RCC 7860 (cell line): ENCODE data around the gene NME8.
A peak's percentile ranks its signal among the peaks of the same experiment; 100 is the strongest.
"Not testable (repeated sequence)": the region's sequence is repeated elsewhere in the genome, so short reads cannot be mapped to it uniquely, and the experiment has no call there.

ENCODE experiments used
- DNase-seq: peaks from one replicate; pipeline ENCODE4 v3.0.0-alpha.2; 2015; ENCODE audit warnings: low spot score
- FAIRE-seq: peaks from 2 replicates; lab custom pipeline; 2012; peaks lifted over from hg19 to GRCh38; lab: Jason Lieb, UNC

NME8 gene

GRCh38 chr7:37848297-37848696 lies at the start of gene NME8:
Gene NME8 (plus strand): TSS chr7:37848597. CDS start chr7:37850267, 1,670 bp downstream.
- FAIRE-seq (no peak), DNase-seq (no peak)

- DNase-seq = no peak
- FAIRE-seq = no peak
These were observed 42.2 kb upstream of the NME8 start for GRCh38 chr7:37806152-37806551.

- DNase-seq, FAIRE-seq: not testable (repeated sequence)
These were observed 36.2 kb upstream of the NME8 start for GRCh38 chr7:37812161-37812580.

DNA sequence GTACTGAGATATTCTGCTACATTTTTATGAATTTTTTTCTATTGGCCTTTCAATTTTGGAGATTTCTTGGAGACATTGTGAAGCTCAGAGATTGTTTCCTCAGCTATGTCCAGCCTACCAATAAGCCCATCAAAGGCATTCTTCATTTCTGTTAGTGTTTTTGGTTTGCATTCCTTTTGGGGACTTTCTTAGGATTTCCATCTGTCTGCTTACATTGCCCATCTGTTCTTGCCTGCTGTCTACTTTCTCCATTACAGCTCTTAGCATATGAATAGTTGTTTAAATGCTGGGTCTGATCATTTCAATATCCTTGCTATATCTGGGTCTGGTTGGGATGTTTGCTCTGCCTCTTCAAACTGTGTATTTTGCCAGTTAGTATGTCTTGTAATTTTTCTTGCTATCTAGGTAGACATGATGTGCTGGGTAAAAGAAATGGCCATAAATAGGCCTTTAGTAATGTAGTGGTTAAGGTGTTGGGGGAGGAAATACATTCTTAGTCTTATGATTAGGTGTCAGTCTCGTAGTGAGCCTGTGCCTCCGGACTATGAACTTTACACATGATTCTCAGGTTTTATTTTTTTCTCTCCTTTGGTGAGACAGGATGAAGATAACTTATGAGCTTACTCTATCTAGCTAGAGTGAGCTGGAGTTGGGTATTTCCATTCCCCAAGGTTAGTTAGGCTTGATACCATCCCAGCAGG lies 32.6 kb upstream of the NME8 start:
- FAIRE-seq = no peak
- no peak for DNase-seq

- FAIRE-seq (no peak), DNase-seq (no peak)
These were observed 31.3 kb upstream of the NME8 start for GRCh38 chr7:37816922-37817590.

DNA sequence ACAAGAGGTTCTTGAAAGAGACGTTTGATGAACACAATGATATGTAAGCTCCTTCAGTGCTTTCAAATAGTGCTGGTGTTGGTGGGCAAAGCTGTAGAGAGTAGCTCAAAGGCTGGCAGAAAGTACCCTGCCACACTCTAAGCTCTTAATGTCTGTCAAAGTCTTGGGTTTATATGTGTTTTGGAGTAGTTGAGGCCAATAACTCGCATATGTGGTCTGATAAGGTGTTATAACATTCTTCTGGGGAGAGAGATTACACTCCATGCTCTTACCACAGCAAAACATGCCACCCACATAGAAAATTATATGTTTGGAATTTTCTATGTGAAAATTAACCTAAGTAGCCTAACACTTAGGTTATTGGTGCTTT lies 30.8 kb upstream of the NME8 start:
- DNase-seq = no peak
- FAIRE-seq = no peak

- FAIRE-seq (no peak), DNase-seq (no peak)
These were observed 30.2 kb upstream of the NME8 start for GRCh38 chr7:37817996-37818720.

DNA sequence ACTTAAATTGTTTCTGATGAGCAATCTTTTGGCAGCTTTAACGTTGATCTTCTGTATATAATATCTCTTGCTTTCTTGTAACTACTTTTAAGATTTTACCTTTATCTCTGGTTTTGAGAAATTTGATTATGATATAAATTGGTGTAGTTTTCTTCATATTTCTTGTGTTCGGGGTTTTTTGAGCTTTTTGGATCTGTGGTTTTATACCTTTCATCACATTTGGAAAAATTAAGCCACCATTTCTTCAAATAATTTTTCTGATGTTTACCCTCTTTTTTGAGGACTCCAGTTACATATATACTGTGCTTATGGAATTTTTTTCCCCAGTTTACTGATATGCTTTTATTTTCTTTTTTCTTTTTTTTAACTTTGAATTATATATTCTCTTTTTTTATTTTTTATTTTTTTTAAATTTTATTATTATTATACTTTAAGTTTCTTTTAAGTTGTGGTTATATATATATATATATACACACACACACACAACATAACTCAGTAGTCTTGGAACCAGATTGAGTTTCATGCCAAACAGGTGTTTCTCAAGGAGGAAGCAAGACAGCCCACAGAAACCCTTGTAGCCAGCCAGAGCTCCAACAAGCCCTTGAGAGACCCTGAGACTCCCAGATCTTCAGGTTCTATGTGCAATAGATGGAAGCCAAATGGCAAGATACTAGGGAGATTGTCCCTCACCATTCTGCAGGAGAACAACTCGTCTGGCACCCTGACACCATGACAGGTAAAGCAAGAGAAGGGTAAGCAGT lies 27.5 kb upstream of the NME8 start:
- DNase-seq (no peak), FAIRE-seq (no peak)

- FAIRE-seq = no peak
- no peak for DNase-seq
These were observed 25.5 kb upstream of the NME8 start for GRCh38 chr7:37822946-37823345.

- no peak for FAIRE-seq
- no peak for DNase-seq
These were observed 24.8 kb upstream of the NME8 start for GRCh38 chr7:37823557-37823956.

DNA sequence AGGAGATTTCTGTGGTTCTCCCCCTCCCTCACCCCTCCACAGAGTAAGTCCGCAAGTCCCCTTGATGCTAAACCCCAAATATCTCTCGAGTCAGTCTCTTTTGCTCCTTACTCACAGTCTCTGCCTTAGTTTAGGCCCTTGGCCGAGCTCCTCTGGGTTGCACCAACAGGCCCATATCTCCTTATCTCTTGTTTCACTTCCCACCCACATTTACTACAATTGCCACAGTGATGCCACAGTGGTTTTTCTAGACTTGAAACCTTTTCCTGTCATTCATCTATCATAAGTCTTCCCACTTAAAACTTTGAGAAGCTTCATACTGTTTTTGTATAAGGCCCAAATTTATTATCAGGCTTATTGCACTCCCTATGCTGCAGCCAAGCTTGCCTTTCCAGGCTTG lies 23.4 kb upstream of the NME8 start:
- FAIRE-seq = no peak
- DNase-seq = no peak

GRCh38 chr7:37826825-37827224 lies 21.6 kb upstream of the NME8 start:
- FAIRE-seq = no peak
- no peak for DNase-seq

GRCh38 chr7:37831244-37831643 lies 17.2 kb upstream of the NME8 start:
- DNase-seq (no peak), FAIRE-seq (no peak)

- no peak for FAIRE-seq
These were observed 16.2 kb upstream of the NME8 start for GRCh38 chr7:37832194-37832593.

DNA sequence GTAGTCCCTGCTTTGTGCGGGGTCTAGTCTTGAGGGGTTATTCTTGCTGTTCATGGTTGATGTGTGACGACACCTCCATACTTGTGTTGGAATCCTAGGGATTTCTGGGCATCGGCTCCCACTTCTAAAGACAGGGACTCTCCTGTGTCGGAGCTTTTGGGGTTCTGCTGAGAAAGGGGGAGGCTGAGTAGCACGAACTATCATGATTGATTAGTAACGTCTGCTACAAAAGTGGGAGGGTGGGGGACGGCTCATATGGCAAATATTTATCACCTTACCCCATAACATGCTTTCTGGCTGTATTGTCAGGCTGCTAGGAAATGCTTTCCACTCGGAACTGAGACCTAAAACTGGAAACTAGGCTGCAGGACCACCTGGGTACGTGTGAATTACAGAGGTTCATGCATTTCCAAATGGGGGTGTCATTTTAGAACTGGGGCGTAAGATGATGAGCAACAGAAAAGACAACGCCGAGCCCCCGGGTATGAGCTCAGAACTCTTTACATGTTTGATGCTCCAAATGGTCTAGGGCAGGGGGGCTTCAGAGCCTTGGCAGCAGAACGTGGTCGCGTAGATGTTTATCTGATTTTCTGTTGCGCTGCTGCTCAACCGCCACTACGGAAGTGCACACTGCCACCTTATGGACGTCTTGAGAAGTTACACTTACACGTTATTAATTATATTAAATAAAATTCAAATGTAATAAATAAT lies 15.1 kb upstream of the NME8 start:
- peak; percentile 22 for DNase-seq
- FAIRE-seq = peak; percentile 76

More at GRCh38 chr7:37832194-37832593, 16.2 kb upstream of the NME8 start:
- DNase-seq = no peak

DNA sequence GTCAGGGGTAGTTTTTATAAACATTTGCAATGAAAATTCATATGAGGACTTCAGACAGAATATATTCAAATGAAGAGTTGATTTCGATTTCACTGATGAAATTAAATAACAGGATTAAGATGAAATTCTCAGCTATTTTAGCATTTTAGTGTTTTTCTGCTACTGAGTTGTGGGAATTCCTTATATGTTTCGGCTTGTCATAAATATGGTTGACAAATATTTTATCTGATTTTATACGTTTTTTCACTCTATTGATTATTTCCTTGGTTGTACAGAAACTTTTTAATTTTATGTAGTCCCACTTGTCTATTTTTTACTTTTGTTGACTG lies 14.6 kb upstream of the NME8 start:
- no peak for FAIRE-seq

DNA sequence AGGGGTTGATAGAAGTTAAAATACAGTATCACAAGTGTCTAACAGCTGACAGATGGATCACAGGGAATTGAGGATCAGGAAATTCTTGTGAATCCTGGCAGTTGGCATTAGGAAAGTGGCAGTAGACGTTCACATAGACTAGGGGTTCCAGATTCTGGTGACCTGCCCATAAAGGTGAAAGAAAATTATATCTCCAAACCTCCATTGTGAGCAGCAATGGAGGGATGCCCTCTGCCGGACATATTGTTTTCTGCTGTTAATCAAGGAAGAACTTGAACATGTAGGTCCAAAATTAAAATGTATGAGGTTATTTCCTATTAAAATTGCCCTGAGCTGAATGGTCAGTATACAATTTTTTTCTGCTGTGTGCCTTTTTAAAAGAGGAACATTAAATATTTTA lies 5.1 kb downstream of the NME8 start:
- no peak for DNase-seq
- peak; percentile 64 for FAIRE-seq

More for the DNA sequence above, 14.6 kb upstream of the NME8 start:
- DNase-seq = no peak

DNA sequence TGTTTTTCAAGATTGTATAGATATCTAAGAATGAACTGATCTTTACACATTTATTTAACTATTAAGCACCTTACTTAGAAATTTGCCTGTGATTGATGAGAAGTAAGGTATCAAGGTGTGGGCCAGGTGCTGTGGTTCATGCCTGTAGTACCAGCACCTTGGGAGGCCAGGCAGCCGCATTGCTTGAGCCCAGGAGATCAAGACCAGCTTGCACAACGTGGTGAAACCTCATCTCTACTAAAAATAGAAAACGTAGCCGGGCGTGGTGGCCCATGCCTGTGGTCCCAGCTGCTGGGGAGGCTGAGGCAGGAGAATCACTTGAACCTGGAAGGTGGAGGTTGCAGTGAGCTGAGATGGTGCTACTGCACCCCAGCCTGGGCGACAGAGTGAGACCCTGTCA lies 33.7 kb downstream of the NME8 start:
- DNase-seq (no peak), FAIRE-seq (no peak)

- FAIRE-seq = peak; percentile 69
- DNase-seq = no peak
These were observed 45.0 kb downstream of the NME8 start for GRCh38 chr7:37893359-37893758.

DNA sequence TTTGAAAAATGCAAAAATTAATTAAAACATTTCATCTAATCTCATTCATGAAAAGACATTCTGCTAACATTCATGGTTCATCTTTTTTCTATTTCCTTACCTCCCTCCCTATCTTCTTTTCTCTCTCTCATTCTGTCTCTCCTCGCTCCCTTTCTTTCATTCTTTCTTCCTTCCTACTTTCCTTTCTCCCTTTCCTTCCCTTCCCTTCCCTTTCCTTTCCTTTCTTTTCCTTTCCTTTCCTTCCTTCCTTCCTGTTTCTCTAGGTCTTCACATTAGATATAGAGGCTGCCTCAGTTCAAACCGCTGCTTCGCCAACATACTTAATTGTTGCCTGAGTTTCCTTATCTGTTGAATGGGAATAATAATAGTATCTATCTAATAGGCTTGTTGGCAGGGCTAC lies 46.3 kb downstream of the NME8 start:
- FAIRE-seq (no peak), DNase-seq (no peak)
